Testis (tissue), 2 donors: Measurements from ENCODE around the gene TRIM38.

Experiments
- POLR2A ChIP-seq: fragments of 450-650 bp; IDR thresholded peaks from one replicate; pipeline ENCODE4 v1.6.1; 2017; ENCODE audit warnings: antibody characterized with exemption, mild to moderate bottlenecking, moderate library complexity
- TF ChIP-seq, protein P1 (sequence below), 3 experiments: fragments of 450-650 bp in 2 of 3; fragments of 200-600 bp in 1 of 3; sonication (generic) in 1 of 3; IDR thresholded peaks; one replicate each; pipeline ENCODE4 v1.5.1; 2016 to 2019; ENCODE audit warnings: antibody characterized with exemption in 3 of 3, mild to moderate bottlenecking in 2 of 3, moderate library complexity in 1 of 3

DNA sequence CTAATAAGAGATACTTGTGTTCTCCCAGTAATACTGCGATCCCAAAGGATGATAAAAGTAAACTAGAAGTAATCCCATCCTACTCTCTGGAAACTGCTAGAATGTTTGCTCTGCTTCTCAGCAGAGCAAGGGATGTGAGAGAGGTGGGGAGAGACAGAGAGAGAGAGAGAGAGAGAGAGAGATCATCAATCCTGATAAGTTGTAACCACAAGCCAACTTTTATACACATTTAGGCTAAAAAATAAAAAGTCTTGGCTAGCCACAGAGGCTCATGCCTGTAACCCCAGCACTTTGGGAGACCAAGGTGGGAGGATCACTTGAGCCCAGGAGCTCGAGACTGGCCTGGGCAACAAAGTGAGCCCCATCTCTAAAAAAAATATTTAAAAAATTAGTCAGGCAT is 16.0 kb upstream of the TRIM38 start:
- TF ChIP-seq, protein P1, sequence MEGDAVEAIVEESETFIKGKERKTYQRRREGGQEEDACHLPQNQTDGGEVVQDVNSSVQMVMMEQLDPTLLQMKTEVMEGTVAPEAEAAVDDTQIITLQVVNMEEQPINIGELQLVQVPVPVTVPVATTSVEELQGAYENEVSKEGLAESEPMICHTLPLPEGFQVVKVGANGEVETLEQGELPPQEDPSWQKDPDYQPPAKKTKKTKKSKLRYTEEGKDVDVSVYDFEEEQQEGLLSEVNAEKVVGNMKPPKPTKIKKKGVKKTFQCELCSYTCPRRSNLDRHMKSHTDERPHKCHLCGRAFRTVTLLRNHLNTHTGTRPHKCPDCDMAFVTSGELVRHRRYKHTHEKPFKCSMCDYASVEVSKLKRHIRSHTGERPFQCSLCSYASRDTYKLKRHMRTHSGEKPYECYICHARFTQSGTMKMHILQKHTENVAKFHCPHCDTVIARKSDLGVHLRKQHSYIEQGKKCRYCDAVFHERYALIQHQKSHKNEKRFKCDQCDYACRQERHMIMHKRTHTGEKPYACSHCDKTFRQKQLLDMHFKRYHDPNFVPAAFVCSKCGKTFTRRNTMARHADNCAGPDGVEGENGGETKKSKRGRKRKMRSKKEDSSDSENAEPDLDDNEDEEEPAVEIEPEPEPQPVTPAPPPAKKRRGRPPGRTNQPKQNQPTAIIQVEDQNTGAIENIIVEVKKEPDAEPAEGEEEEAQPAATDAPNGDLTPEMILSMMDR (IDR thresholded peaks at IDR 0.05) = no peak
- no peak for TF ChIP-seq POLR2A
